Body of pancreas (tissue), 4 donors: ENCODE results near the gene ADAMTS17.

Source experiments
- CTCF ChIP-seq, 7 experiments: fragments of 450-650 bp in 4 of 7; fragments of 200-600 bp in 3 of 7; sonication (generic) in 3 of 7; IDR thresholded peaks; one replicate each; pipeline ENCODE4 v1.5.1; 2016 to 2019; ENCODE audit warnings: antibody characterized with exemption in 7 of 7
- POLR2A ChIP-seq, 3 donors: fragments of 450-650 bp; IDR thresholded peaks; one replicate each; pipeline ENCODE4 v1.6.1; 2016; ENCODE audit warnings: antibody characterized with exemption in 3 of 3, mild to moderate bottlenecking in 2 of 3

GRCh38 chr15:100269831-100270230, 71.9 kb downstream of the ADAMTS17 start:
- TF ChIP-seq CTCF (IDR thresholded peaks at IDR 0.05) (no peak), POLR2A (IDR thresholded peaks at IDR 0.05) (no peak)
